Muscle of arm (tissue), 12 donors: ENCODE measurements around the gene CENPT. TPM values are rescaled to one million over a fixed set of nuclear protein-coding genes. Genes with fewer than 3 reads are reported as not detected.

Source experiments
- DNase-seq: peaks from one replicate; pipeline ENCODE4 v3.0.0-alpha.2; 2013
- polyA plus RNA-seq, 12 donors: library from polyadenylated mRNA; unstranded; fragments of 120-200 nt; gene quantifications; one replicate each; pipeline ENCODE4 v1.2.1, GENCODE V29; 2013; ENCODE audit not compliant: insufficient read length in 12 of 12

Gene CENPT
- polyA plus RNA-seq, 12 donors: 27.3 to 61.6 (median 32.4) TPM; not detected in 1

GRCh38 chr16:67814567-67814966 is 32.9 kb downstream of the CENPT start:
- no peak for DNase-seq

- DNase-seq: no peak
Observed at GRCh38 chr16:67811899-67812298, 35.6 kb downstream of the CENPT start.

- DNase-seq: no peak
Observed at GRCh38 chr16:67807148-67807682, 40.3 kb downstream of the CENPT start.

- peak; percentile 98 for DNase-seq
Observed at GRCh38 chr16:67806428-67807147, 40.9 kb downstream of the CENPT start, which contains the start of the genes RANBP10 and TSNAXIP1. TSS of gene RANBP10 (minus strand) at chr16:67806560. CDS start at chr16:67806536, 24 bp downstream. TSS of gene TSNAXIP1 (plus strand) at chr16:67806889. CDS start at chr16:67807150, 261 bp downstream.

- no peak for DNase-seq
Observed at GRCh38 chr16:67805718-67806427, 41.6 kb downstream of the CENPT start.

GRCh38 chr16:67804853-67805542 is 42.5 kb downstream of the CENPT start:
- DNase-seq: no peak

- no peak for DNase-seq
Observed at GRCh38 chr16:67803894-67804293, 43.6 kb downstream of the CENPT start.

- no peak for DNase-seq
Observed at GRCh38 chr16:67801883-67802282, 45.6 kb downstream of the CENPT start.

- DNase-seq: no peak
Observed at GRCh38 chr16:67801241-67801640, 46.3 kb downstream of the CENPT start.

GRCh38 chr16:67800338-67800926 is 47.1 kb downstream of the CENPT start:
- DNase-seq: peak; percentile 15

- DNase-seq: no peak
Observed at GRCh38 chr16:67796099-67796718, 51.3 kb downstream of the CENPT start.

GRCh38 chr16:67790071-67790470 is 57.4 kb downstream of the CENPT start:
- no peak for DNase-seq

- DNase-seq: no peak
Observed at GRCh38 chr16:67786491-67786890, 61.0 kb downstream of the CENPT start.

- no peak for DNase-seq
Observed at GRCh38 chr16:67783353-67783725, 64.2 kb downstream of the CENPT start.

- no peak for DNase-seq
Observed at GRCh38 chr16:67782567-67783352, 64.7 kb downstream of the CENPT start.

- no peak for DNase-seq
Observed at GRCh38 chr16:67781565-67781921, 66.0 kb downstream of the CENPT start.

GRCh38 chr16:67780847-67781564 is 66.5 kb downstream of the CENPT start:
- no peak for DNase-seq

- DNase-seq: no peak
Observed at GRCh38 chr16:67779256-67780014, 68.1 kb downstream of the CENPT start.
